OCI-LY7 (cell line): ENCODE results near the gene MRPL34. TPM values are rescaled to one million over a fixed set of nuclear protein-coding genes. Genes with fewer than 3 reads are reported as not detected.

Source experiments
- BruUV-seq: library from RNA; stranded (reverse); fragments of 400-500 nt; replicated peaks from 2 replicates; lab custom pipeline; 2021; lab: Mats Ljungman, UMichigan
- CTCF ChIA-PET: fragments of 300-600 bp; sonication (Branson Sonifier 250); formaldehyde crosslinking; loops from one replicate; lab custom pipeline; 2022; ENCODE audit warnings: antibody characterized with exemption; ENCODE audit not compliant: unreplicated experiment; lab: Charles Lee
- POLR2A ChIA-PET: fragments of 300-600 bp; sonication (Branson Sonifier 250); formaldehyde crosslinking; loops from one replicate; lab custom pipeline; 2022; ENCODE audit warnings: antibody characterized with exemption; lab: Charles Lee
- DNase-seq: peaks from one replicate; pipeline ENCODE4 v3.0.0-alpha.2; 2015; ENCODE audit warnings: low spot score
- H2AFZ ChIP-seq: fragments of 200-600 bp; sonication (generic), shearing (Covaris generic); 2 replicates; pipeline ENCODE4 v1.6.1; 2014; ENCODE audit warnings: mild to moderate bottlenecking, antibody characterized with exemption, low read length, moderate library complexity
- H3K27ac ChIP-seq: fragments of 200-600 bp; sonication (generic); 2 replicates; pipeline ENCODE4 v1.5.1; 2014; ENCODE audit warnings: mixed run types, low read depth, mild to moderate bottlenecking, moderate library complexity, low read length, inconsistent platforms; ENCODE audit not compliant: poor library complexity, severe bottlenecking
- H3K36me3 ChIP-seq: fragments of 200-600 bp; sonication (generic); 2 replicates; pipeline ENCODE4 v1.6.1; 2014; ENCODE audit warnings: mild to moderate bottlenecking, antibody characterized with exemption, low read length, moderate library complexity, mixed read lengths; ENCODE audit not compliant: insufficient read depth
- H3K4me1 ChIP-seq: fragments of 200-600 bp; sonication (generic); 2 replicates; pipeline ENCODE4 v1.5.1; 2014; ENCODE audit warnings: mild to moderate bottlenecking, low read length; ENCODE audit not compliant: insufficient read depth, poor library complexity, severe bottlenecking
- H3K4me2 ChIP-seq: fragments of 200-600 bp; sonication (generic); 2 replicates; pipeline ENCODE4 v1.6.1; 2014; ENCODE audit warnings: mild to moderate bottlenecking, low read length
- H3K4me3 ChIP-seq: fragments of 200-600 bp; sonication (generic); 2 replicates; pipeline ENCODE4 v1.5.1; 2014; ENCODE audit warnings: mild to moderate bottlenecking, low read depth, low read length; ENCODE audit not compliant: poor library complexity, severe bottlenecking
- H3K79me2 ChIP-seq: fragments of 200-600 bp; sonication (generic); 2 replicates; pipeline ENCODE4 v1.6.1; 2016; ENCODE audit warnings: low read depth, mild to moderate bottlenecking, low read length, moderate library complexity, mixed read lengths; ENCODE audit not compliant: insufficient read depth
- H3K9me2 ChIP-seq: fragments of 200-600 bp; sonication (generic); 2 replicates; pipeline ENCODE4 v1.6.1; 2016; ENCODE audit warnings: mild to moderate bottlenecking, low read length, mixed read lengths; ENCODE audit not compliant: insufficient read depth
- H3K9me3 ChIP-seq: fragments of 200-600 bp; sonication (generic); 2 replicates; pipeline ENCODE4 v1.6.1; 2014; ENCODE audit warnings: mild to moderate bottlenecking, mixed run types, low read length, mixed read lengths
- H4K20me1 ChIP-seq: fragments of 200-600 bp; sonication (generic); 2 replicates; pipeline ENCODE4 v1.6.1; 2014; ENCODE audit warnings: mild to moderate bottlenecking, antibody characterized with exemption, low read length, moderate library complexity, mixed read lengths; ENCODE audit not compliant: insufficient read depth
- EZH2phosphoT487 ChIP-seq: fragments of 200-600 bp; sonication (generic); IDR thresholded peaks from 2 replicates; pipeline ENCODE4 v1.6.1; 2018; ENCODE audit warnings: low read depth, borderline replicate concordance, mild to moderate bottlenecking, mixed run types, antibody characterized with exemption, low read length, moderate library complexity, mixed read lengths
- intact Hi-C: fragments of 100-400 bp; cut with micrococcal nuclease; formaldehyde crosslinking; loops from one replicate; pipeline ENCODE4 v1.10.0; 2022; ENCODE audit not compliant: unreplicated experiment
- total RNA-seq, 2 experiments: library from RNA; depleted of rRNA in 1 of 2; stranded (reverse); fragments of >200 nt in 1 of 2; shearing (Covaris generic) in 1 of 2; gene quantifications; 2 replicates each; pipeline ENCODE4 v1.2.3, GENCODE V29; 2014 to 2022
- TF ChIP-seq, protein P1 (sequence below): fragments of 200-600 bp; sonication (generic); conservative IDR thresholded peaks from 2 replicates; pipeline ENCODE4 v1.5.1; 2014; ENCODE audit warnings: mild to moderate bottlenecking, antibody characterized with exemption, low read length, moderate library complexity, mixed read lengths

MRPL34 gene
- total RNA-seq, 2 experiments from 2014 or later: 173 to 174 TPM

DNA sequence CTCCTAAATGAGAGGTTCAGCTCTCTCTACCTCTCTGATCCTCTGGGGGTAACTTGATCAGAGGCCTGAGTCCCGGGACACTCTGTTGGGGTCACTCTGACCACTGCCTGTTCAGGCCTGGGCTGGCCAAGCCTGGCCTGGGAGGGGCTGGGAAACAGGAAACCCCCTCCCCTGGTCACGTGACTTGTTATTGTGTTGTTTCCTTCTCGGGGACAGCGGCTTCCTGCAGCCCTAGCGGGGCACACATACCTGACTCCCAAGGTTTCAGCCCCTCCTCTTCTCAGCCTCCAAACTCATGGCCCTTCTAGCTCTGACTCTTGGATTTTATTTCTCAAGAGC, 41.1 kb upstream of the MRPL34 start, which contains the start of gene USHBP1:
Gene USHBP1, minus strand, starts transcription at position 105 of the 339 bp plus-strand sequence. CDS start 446 bp downstream, outside the sequence.
- DNase-seq: peak; percentile 72
- no peak for TF ChIP-seq EZH2phosphoT487
- TF ChIP-seq, protein P1, sequence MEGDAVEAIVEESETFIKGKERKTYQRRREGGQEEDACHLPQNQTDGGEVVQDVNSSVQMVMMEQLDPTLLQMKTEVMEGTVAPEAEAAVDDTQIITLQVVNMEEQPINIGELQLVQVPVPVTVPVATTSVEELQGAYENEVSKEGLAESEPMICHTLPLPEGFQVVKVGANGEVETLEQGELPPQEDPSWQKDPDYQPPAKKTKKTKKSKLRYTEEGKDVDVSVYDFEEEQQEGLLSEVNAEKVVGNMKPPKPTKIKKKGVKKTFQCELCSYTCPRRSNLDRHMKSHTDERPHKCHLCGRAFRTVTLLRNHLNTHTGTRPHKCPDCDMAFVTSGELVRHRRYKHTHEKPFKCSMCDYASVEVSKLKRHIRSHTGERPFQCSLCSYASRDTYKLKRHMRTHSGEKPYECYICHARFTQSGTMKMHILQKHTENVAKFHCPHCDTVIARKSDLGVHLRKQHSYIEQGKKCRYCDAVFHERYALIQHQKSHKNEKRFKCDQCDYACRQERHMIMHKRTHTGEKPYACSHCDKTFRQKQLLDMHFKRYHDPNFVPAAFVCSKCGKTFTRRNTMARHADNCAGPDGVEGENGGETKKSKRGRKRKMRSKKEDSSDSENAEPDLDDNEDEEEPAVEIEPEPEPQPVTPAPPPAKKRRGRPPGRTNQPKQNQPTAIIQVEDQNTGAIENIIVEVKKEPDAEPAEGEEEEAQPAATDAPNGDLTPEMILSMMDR: no peak
- CTCF ChIA-PET: interaction anchor here (0.5 to 1.0 kb wide), 3 partner anchors 16 to 40 kb away, joined by 3 read pairs; no protein-coding TSS in a partner anchor
- Histone ChIP-seq H3K9me2 (no peaks in the 10 kb centered on the region), H2AFZ (peak within 1 kb of the TSS; percentile 65; the same call in 1 of the 2 replicates), H3K27ac (peak within 1 kb of the TSS; percentile 51), H3K9me3 (no peaks in the 10 kb centered on the region), H3K4me3 (peak within 1 kb of the TSS; percentile 21), H3K36me3 (peaks cover 4% of the 10 kb centered on the region; the same call in 1 of the 2 replicates), H4K20me1 (no peaks in the 10 kb centered on the region), H3K4me2 (peak within 1 kb of the TSS; percentile 62), H3K4me1 (peaks cover 56% of the 10 kb centered on the region), H3K79me2 (peaks cover 17% of the 10 kb centered on the region)
- no TSS peak for BruUV-seq
- POLR2A ChIA-PET: interaction anchor here (1.2 to 2.4 kb wide), 3 partner anchors 13 to 23 kb away, joined by 5 to 19 read pairs (median 7); partner anchors contain the start of gene ANKLE1
- intact Hi-C loops: no loop called here

DNA sequence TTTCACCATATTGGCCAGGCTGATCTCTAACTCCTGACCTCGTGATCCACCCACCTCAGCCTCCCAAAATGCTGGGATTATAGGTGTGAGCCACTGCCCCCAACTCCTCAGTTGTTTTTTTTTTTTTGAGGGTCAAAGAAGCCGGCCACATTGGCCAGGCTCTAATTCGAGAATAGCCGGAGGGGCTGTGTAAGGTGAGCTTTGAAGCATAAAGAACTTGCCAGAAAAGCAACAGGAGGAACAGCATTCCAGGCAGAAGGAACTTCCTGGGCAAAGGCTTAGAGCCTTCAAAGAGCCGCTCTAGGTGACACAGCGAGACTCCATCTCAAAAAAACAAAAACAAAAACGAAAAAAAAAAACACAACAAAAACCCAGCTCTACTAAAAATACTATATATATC, 39.6 kb upstream of the MRPL34 start:
- intact Hi-C loops: no loop called here
- DNase-seq: no peak

More for the DNA sequence above, 39.6 kb upstream of the MRPL34 start:
- POLR2A ChIA-PET: interaction anchor here (1.2 to 2.3 kb wide), 8 partner anchors 8 to 139 kb away, joined by 3 to 28 read pairs (median 7); partner anchors contain the start of genes ANKLE1, BST2, DDA1 and USE1
- peaks cover 15% of the 10 kb centered on the region for H3K36me3 ChIP-seq
- peak overlapping the region; percentile 61 for H3K4me3 ChIP-seq
- peak overlapping the region; percentile 74; the same call in 1 of the 2 replicates for H2AFZ ChIP-seq
- TF ChIP-seq EZH2phosphoT487: no peak
- TF ChIP-seq, protein P1: no peak
- H4K20me1 ChIP-seq: no peaks in the 10 kb centered on the region
- no peaks in the 10 kb centered on the region for H3K9me2 ChIP-seq
- H3K4me2 ChIP-seq: peak overlapping the region; percentile 69
- BruUV-seq: no TSS peak
- peak overlapping the region; percentile 83 for H3K27ac ChIP-seq
- H3K9me3 ChIP-seq: no peaks in the 10 kb centered on the region
- CTCF ChIA-PET: interaction anchor here (1.2 kb wide), 1 partner anchor 15 kb away, joined by 4 read pairs; no protein-coding TSS in a partner anchor
- H3K79me2 ChIP-seq: peaks cover 17% of the 10 kb centered on the region
- peaks cover 50% of the 10 kb centered on the region for H3K4me1 ChIP-seq
